GM19035 (cell line): ENCODE measurements around the gene EXD3.
"Not testable (repeated sequence)": the region's sequence is repeated elsewhere in the genome, so short reads cannot be mapped to it uniquely, and the experiment has no call there.

ENCODE experiments used
- ATAC-seq: cut with Tn5 transposase; IDR thresholded peaks from one replicate; pipeline ENCODE4 v1.9.1; 2021; ENCODE audit not compliant: unreplicated experiment

EXD3 gene

DNA sequence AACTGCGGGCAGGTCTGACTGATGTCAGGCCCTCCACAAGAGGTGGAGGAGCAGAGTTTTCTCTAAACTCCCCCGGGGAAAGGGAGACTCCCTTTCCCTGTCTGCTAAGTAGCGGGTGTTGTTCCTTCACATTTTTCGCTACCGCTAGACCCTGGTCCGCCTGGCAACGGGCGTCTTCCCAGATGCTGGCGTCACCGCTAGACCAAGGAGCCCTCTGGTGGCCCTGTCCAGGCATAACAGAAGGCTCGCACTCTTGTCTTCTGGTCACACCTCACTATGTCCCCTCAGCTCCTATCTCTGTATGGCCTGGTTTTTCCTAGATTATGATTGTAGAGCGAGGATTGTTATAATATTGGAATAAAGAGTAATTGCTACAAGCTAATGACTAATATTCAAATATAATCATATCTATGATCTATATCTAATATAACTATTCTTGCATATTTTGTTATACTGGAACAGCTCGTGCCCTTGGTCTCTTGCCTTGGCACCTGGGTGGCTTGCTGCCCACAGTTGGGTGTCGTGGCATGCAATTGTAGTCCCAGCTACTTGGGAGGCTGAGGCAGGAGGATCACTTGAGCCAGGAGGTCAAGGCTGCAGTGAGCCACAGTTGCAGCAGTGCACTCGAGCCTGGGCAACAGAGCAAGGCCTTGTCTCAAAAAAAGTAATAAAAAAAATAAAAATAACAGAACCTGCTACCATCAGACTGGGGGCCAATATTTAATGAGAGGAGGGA lies 160.6 kb downstream of the EXD3 start:
- not testable (repeated sequence) for ATAC-seq
